Measurements from ENCODE around the gene GPR25. TPM values are rescaled to one million over a fixed set of nuclear protein-coding genes. Genes with fewer than 3 reads are reported as not detected.
A peak's percentile ranks its signal among the peaks of the same experiment; 100 is the strongest.

GPR25 gene
- total RNA-seq, 4 donors from 2014 or later = 0.48 TPM; not detected in 3

GRCh38 chr1:200873671-200874397 lies 1.1 kb downstream of the GPR25 start:
- in situ Hi-C loops (cut with MboI; ENCODE audit: low pct_ligation_motif_present in 1 of 4, low pct_unique_long_range_greater_than_20kb in 1 of 4, low sequenced_read_pairs in 3 of 4) = no loop called here
- DNase-seq = no peak

DNA sequence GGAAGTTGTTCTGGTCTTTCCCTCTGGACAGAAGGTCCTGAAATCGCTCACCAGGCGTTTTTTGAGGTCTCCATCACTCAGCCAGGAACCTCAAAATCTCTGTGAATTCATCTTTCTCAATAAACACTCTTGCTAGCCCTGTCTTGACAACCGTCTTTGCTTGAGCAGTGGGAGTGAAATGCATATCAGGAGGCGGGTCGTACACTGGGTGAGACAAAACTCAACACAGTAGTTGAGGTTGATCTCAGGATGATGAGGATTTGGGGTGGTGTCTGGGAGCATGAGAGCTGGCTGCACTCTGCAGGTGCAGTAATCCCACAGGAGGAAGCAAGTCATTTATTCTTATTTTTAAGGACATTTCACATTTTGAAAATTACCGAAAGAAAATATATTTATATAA lies 1.9 kb downstream of the GPR25 start:
- Histone ChIP-seq H3K4me3 (no peak overlapping the region), H3K9me3 (no peaks in the 10 kb centered on the region), H3K27me3 (peaks cover 68% of the 10 kb centered on the region), H3K36me3 (no peaks in the 10 kb centered on the region), H3K27ac (no peak overlapping the region), H3K4me1 (peaks cover 0 to 13% (median 11%) of the 10 kb centered on the region in 4 donors)
- WGBS, 2 donors (ENCODE audit: low coverage in 1 of 2) = 60 to 71% methylated on average over 3 to 6 of the region's 6 CpGs
- no peak for DNase-seq
- TF ChIP-seq, protein P1, sequence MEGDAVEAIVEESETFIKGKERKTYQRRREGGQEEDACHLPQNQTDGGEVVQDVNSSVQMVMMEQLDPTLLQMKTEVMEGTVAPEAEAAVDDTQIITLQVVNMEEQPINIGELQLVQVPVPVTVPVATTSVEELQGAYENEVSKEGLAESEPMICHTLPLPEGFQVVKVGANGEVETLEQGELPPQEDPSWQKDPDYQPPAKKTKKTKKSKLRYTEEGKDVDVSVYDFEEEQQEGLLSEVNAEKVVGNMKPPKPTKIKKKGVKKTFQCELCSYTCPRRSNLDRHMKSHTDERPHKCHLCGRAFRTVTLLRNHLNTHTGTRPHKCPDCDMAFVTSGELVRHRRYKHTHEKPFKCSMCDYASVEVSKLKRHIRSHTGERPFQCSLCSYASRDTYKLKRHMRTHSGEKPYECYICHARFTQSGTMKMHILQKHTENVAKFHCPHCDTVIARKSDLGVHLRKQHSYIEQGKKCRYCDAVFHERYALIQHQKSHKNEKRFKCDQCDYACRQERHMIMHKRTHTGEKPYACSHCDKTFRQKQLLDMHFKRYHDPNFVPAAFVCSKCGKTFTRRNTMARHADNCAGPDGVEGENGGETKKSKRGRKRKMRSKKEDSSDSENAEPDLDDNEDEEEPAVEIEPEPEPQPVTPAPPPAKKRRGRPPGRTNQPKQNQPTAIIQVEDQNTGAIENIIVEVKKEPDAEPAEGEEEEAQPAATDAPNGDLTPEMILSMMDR (IDR thresholded peaks at IDR 0.05) = no peak
- TF ChIP-seq EP300 (IDR thresholded peaks at IDR 0.05; ENCODE audit: low read depth) (no peak), POLR2A (IDR thresholded peaks at IDR 0.05) (no peak), POLR2AphosphoS5 (IDR thresholded peaks at IDR 0.05) (no peak)
- in situ Hi-C loops (cut with MboI; ENCODE audit: low pct_ligation_motif_present in 1 of 4, low pct_unique_long_range_greater_than_20kb in 1 of 4, low sequenced_read_pairs in 3 of 4) = no loop called here
- intact Hi-C loops (cut with DNase I; ENCODE audit: low total_unique reads) = no loop called here

More at GRCh38 chr1:200873671-200874397, 1.1 kb downstream of the GPR25 start:
- 53 to 56% methylated on average over 5 to 41 of the region's 66 CpGs for WGBS, 2 donors (ENCODE audit: low coverage in 1 of 2)
- H3K27ac ChIP-seq = no peak overlapping the region
- peak overlapping the region in 2 of 4 donors; percentile 18 to 41 for H3K4me3 ChIP-seq
- H3K36me3 ChIP-seq = no peaks in the 10 kb centered on the region
- H3K9me3 ChIP-seq = no peaks in the 10 kb centered on the region
- H3K27me3 ChIP-seq = peaks cover 68% of the 10 kb centered on the region
- intact Hi-C loops (cut with DNase I; ENCODE audit: low total_unique reads) = no loop called here
- TF ChIP-seq EP300 (IDR thresholded peaks at IDR 0.05; ENCODE audit: low read depth) (no peak), POLR2AphosphoS5 (IDR thresholded peaks at IDR 0.05) (no peak), POLR2A (IDR thresholded peaks at IDR 0.05) (no peak)
- TF ChIP-seq, protein P1 (IDR thresholded peaks at IDR 0.05) = no peak
- H3K4me1 ChIP-seq = peaks cover 0 to 13% (median 11%) of the 10 kb centered on the region in 4 donors

GRCh38 chr1:200875416-200875815 lies 2.6 kb downstream of the GPR25 start:
- intact Hi-C loops (cut with DNase I; ENCODE audit: low total_unique reads) (no loop called here), in situ Hi-C loops (cut with MboI; ENCODE audit: low pct_ligation_motif_present in 1 of 4, low pct_unique_long_range_greater_than_20kb in 1 of 4, low sequenced_read_pairs in 3 of 4) (no loop called here)
- H3K9me3 ChIP-seq = no peaks in the 10 kb centered on the region
- H3K27ac ChIP-seq = no peak overlapping the region
- 95 to 100% methylated on average over 1 to 5 of the region's 5 CpGs for WGBS, 2 donors (ENCODE audit: low coverage in 1 of 2)
- H3K4me1 ChIP-seq = peaks cover 0 to 13% (median 11%) of the 10 kb centered on the region in 4 donors
- H3K4me3 ChIP-seq = no peak overlapping the region
- H3K27me3 ChIP-seq = peaks cover 65% of the 10 kb centered on the region
- no peak for TF ChIP-seq POLR2AphosphoS5 (IDR thresholded peaks at IDR 0.05)
- TF ChIP-seq, protein P1 (IDR thresholded peaks at IDR 0.05) = no peak
- TF ChIP-seq EP300 (IDR thresholded peaks at IDR 0.05; ENCODE audit: low read depth) = no peak
- TF ChIP-seq POLR2A (IDR thresholded peaks at IDR 0.05) = no peak
- DNase-seq = no peak
- no peaks in the 10 kb centered on the region for H3K36me3 ChIP-seq

DNA sequence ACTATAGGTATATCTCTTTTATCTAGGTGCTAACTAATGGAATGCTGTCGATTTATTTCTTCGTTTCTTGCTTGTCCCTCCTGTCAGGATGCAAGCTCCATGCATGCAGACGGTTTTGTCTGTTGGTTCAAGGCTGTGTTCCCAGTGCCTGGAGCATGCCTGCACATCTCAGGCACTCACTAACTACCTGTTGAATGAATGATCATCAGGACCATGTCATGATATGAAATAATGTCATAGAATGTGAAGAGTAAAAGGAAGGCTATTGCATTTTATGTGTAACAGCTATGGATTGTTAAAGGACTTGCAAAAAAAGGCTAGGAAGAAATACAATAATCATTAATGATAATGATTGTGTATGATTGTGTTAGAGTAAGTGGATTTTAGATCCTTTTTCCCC lies 4.2 kb downstream of the GPR25 start:
- in situ Hi-C loops (cut with MboI; ENCODE audit: low pct_ligation_motif_present in 1 of 4, low pct_unique_long_range_greater_than_20kb in 1 of 4, low sequenced_read_pairs in 3 of 4) = no loop called here
- Histone ChIP-seq H3K4me1 (peaks cover 0 to 13% (median 11%) of the 10 kb centered on the region in 4 donors), H3K36me3 (no peaks in the 10 kb centered on the region), H3K4me3 (no peak overlapping the region), H3K9me3 (no peaks in the 10 kb centered on the region), H3K27me3 (peaks cover 52% of the 10 kb centered on the region), H3K27ac (no peak overlapping the region)
- intact Hi-C loops (cut with DNase I; ENCODE audit: low total_unique reads) = no loop called here
- no peak for DNase-seq
- WGBS, 2 donors (ENCODE audit: low coverage in 1 of 2) = 84 to 87% methylated on average over 3 of the region's 3 CpGs
- no peak for TF ChIP-seq EP300 (IDR thresholded peaks at IDR 0.05; ENCODE audit: low read depth)
- TF ChIP-seq, protein P1 (IDR thresholded peaks at IDR 0.05) = no peak
- no peak for TF ChIP-seq POLR2A (IDR thresholded peaks at IDR 0.05)
- TF ChIP-seq POLR2AphosphoS5 (IDR thresholded peaks at IDR 0.05) = no peak
